HCT116 (cell line): ENCODE data around the gene IL17B. TPM values are rescaled to one million over a fixed set of nuclear protein-coding genes. Genes with fewer than 3 reads are reported as not detected.

Experiments
- ATAC-seq: fragments of 200-7000 bp; cut with Tn5 transposase; 2 replicates; pipeline ENCODE4 v1.9.1; 2020; ENCODE audit warnings: mild to moderate bottlenecking, moderate library complexity
- BruUV-seq: library from RNA; stranded (reverse); fragments of 400-500 nt; replicated peaks from 2 replicates; lab custom pipeline; 2021; lab: Mats Ljungman, UMichigan
- CTCF ChIA-PET: fragments of 300-600 bp; sonication (Branson Sonifier 250); formaldehyde crosslinking; loops from one replicate; lab custom pipeline; 2021; ENCODE audit warnings: antibody characterized with exemption; lab: Charles Lee
- POLR2A ChIA-PET: fragments of 300-600, 350-600 bp; sonication (Branson Sonifier 250); formaldehyde crosslinking; loops from one replicate; lab custom pipeline; 2021; ENCODE audit warnings: antibody characterized with exemption; lab: Charles Lee
- RAD21 ChIA-PET, 2 experiments: fragments of 300-600 bp; sonication (Branson Sonifier 250); formaldehyde crosslinking; loops; one replicate each; lab custom pipeline; 2023; ENCODE audit warnings: low total read pairs in 2 of 2; ENCODE audit not compliant: uncharacterized antibody in 2 of 2, unreplicated experiment in 2 of 2, low non-redundant PET in 1 of 2; lab: Charles Lee
- DNase-seq: peaks from one replicate; pipeline ENCODE4 v3.0.0-alpha.2; 2010; ENCODE audit warnings: low read depth, low spot score
- H2AFZ ChIP-seq: fragments of 200-600 bp; shearing (Covaris generic), sonication (generic); 2 replicates; pipeline ENCODE4 v1.6.1; 2017; ENCODE audit warnings: low read depth, mixed run types, mixed read lengths, antibody characterized with exemption, low read length; ENCODE audit not compliant: poor library complexity, severe bottlenecking
- H3K27ac ChIP-seq: 2 replicates; pipeline ENCODE4 v1.5.1; 2012; ENCODE audit warnings: low read depth, low read length
- H3K27me3 ChIP-seq: fragments of 200-600 bp; sonication (generic); 2 replicates; pipeline ENCODE4 v1.6.1; 2016; ENCODE audit warnings: mixed run types, low read length, mixed read lengths; ENCODE audit not compliant: insufficient read depth
- H3K36me3 ChIP-seq, 2 experiments: fragments of 200-500 bp in 1 of 2; fragments of 200-600 bp in 1 of 2; sonication (Bioruptor generic) in 1 of 2; sonication (generic) in 1 of 2; 2 replicates each; pipeline versions ENCODE4 v1.5.1 to v1.6.1; 2014 to 2016; ENCODE audit warnings: low read length in 2 of 2, inconsistent platforms in 1 of 2, mixed read lengths in 1 of 2, mixed run types in 1 of 2; ENCODE audit not compliant: insufficient read depth in 2 of 2, control insufficient read depth in 1 of 2
- H3K4me1 ChIP-seq, 2 experiments: fragments of 200-600 bp in 1 of 2; sonication (generic) in 1 of 2; 2 replicates each; pipeline versions ENCODE4 v1.5.1 to v1.6.1; 2012 to 2017; ENCODE audit warnings: low read length in 2 of 2, inconsistent platforms in 1 of 2, mild to moderate bottlenecking in 1 of 2, mixed read lengths in 1 of 2, mixed run types in 1 of 2, moderate library complexity in 1 of 2; ENCODE audit not compliant: insufficient read depth in 2 of 2, control insufficient read depth in 1 of 2
- H3K4me2 ChIP-seq: fragments of 200-600 bp; sonication (generic); 2 replicates; pipeline ENCODE4 v1.6.1; 2017; ENCODE audit warnings: mixed run types, low read length, mixed read lengths
- H3K4me3 ChIP-seq, 2 experiments: fragments of 200-600 bp in 1 of 2; sonication (generic) in 1 of 2; replicated peaks in 1 of 2; 2 replicates each; pipeline ENCODE4 v1.5.1; 2011 to 2016; ENCODE audit warnings: low read length in 2 of 2, control low read depth in 1 of 2, low read depth in 1 of 2, mild to moderate bottlenecking in 1 of 2, mixed read lengths in 1 of 2, mixed run types in 1 of 2
- H3K79me2 ChIP-seq: fragments of 200-600 bp; sonication (generic); 2 replicates; pipeline ENCODE4 v1.6.1; 2017; ENCODE audit warnings: mild to moderate bottlenecking, mixed run types, low read length, moderate library complexity, mixed read lengths; ENCODE audit not compliant: insufficient read depth
- H3K9ac ChIP-seq: fragments of 200-600 bp; sonication (generic); 2 replicates; pipeline ENCODE4 v1.6.1; 2016; ENCODE audit warnings: low read length, mixed read lengths
- H3K9me2 ChIP-seq: fragments of 200-600 bp; sonication (generic), shearing (Covaris generic); 2 replicates; pipeline ENCODE4 v1.6.1; 2017; ENCODE audit warnings: mixed run types, mild to moderate bottlenecking, moderate library complexity; ENCODE audit not compliant: insufficient read depth
- H3K9me3 ChIP-seq, 2 experiments: fragments of 200-500 bp in 1 of 2; fragments of 200-600 bp in 1 of 2; sonication (Bioruptor generic) in 1 of 2; sonication (generic) in 1 of 2; 2 replicates each; pipeline ENCODE4 v1.6.1; 2014 to 2017; ENCODE audit warnings: low read length in 2 of 2, mixed read lengths in 2 of 2, inconsistent platforms in 1 of 2, low read depth in 1 of 2, mild to moderate bottlenecking in 1 of 2, mixed run types in 1 of 2, moderate library complexity in 1 of 2; ENCODE audit not compliant: control insufficient read depth in 1 of 2, insufficient read depth in 1 of 2
- H4K20me1 ChIP-seq: fragments of 200-600 bp; sonication (generic), shearing (Covaris generic); 2 replicates; pipeline ENCODE4 v1.6.1; 2017; ENCODE audit warnings: mixed run types, mild to moderate bottlenecking, moderate library complexity; ENCODE audit not compliant: insufficient read depth
- CBX3 ChIP-seq: IDR thresholded peaks from 2 replicates; pipeline ENCODE4 v1.6.1; 2012; ENCODE audit warnings: low read depth
- CEBPB ChIP-seq: IDR thresholded peaks from 2 replicates; pipeline ENCODE4 v1.6.1; 2012; ENCODE audit warnings: low read depth
- ELF1 ChIP-seq: IDR thresholded peaks from 2 replicates; pipeline ENCODE4 v1.6.1; 2012; ENCODE audit warnings: low read depth, borderline replicate concordance
- EZH2 ChIP-seq: fragments of 200-600 bp; sonication (generic); IDR thresholded peaks from 2 replicates; pipeline ENCODE4 v1.6.1; 2017; ENCODE audit warnings: antibody characterized with exemption, mixed run types
- EZH2phosphoT487 ChIP-seq: fragments of 200-600 bp; IDR thresholded peaks from 2 replicates; pipeline ENCODE4 v1.6.1; 2018; ENCODE audit warnings: antibody characterized with exemption, borderline replicate concordance
- FOSL1 ChIP-seq: IDR thresholded peaks from 2 replicates; pipeline ENCODE4 v1.6.1; 2012; ENCODE audit warnings: low read depth
- JUND ChIP-seq: IDR thresholded peaks from 2 replicates; pipeline ENCODE4 v1.6.1; 2012
- POLR2AphosphoS5 ChIP-seq: IDR thresholded peaks from 2 replicates; pipeline ENCODE4 v1.6.1; 2011; ENCODE audit warnings: mild to moderate bottlenecking, low read depth, low read length, moderate library complexity
- RAD21 ChIP-seq: IDR thresholded peaks from 2 replicates; pipeline ENCODE4 v1.6.1; 2012; ENCODE audit warnings: low read depth, mild to moderate bottlenecking
- SRF ChIP-seq: IDR thresholded peaks from 2 replicates; pipeline ENCODE4 v1.6.1; 2012; ENCODE audit warnings: low read depth
- ZFX ChIP-seq: fragments of 450-650 bp; IDR thresholded peaks from 2 replicates; pipeline ENCODE4 v1.6.1; 2017
- ZNF274 ChIP-seq: fragments of 200-500 bp; sonication (Bioruptor generic); IDR thresholded peaks from 2 replicates; pipeline ENCODE4 v1.6.1; 2014; ENCODE audit warnings: mild to moderate bottlenecking, low read depth, low read length, inconsistent platforms
- intact Hi-C: fragments of 100-400 bp; cut with micrococcal nuclease; formaldehyde crosslinking; loops from 2 replicates; pipeline ENCODE4 v1.10.0; 2022
- total RNA-seq: library from RNA; stranded (reverse); gene quantifications from one replicate; pipeline ENCODE4 v1.2.1, GENCODE V29; 2021; ENCODE audit not compliant: unreplicated experiment
- TF ChIP-seq, protein P1 (sequence below): IDR thresholded peaks from 2 replicates; pipeline ENCODE4 v1.6.1; 2012

The IL17B gene
- total RNA-seq, 1 experiment from 2014 or later = 0.81 TPM

DNA sequence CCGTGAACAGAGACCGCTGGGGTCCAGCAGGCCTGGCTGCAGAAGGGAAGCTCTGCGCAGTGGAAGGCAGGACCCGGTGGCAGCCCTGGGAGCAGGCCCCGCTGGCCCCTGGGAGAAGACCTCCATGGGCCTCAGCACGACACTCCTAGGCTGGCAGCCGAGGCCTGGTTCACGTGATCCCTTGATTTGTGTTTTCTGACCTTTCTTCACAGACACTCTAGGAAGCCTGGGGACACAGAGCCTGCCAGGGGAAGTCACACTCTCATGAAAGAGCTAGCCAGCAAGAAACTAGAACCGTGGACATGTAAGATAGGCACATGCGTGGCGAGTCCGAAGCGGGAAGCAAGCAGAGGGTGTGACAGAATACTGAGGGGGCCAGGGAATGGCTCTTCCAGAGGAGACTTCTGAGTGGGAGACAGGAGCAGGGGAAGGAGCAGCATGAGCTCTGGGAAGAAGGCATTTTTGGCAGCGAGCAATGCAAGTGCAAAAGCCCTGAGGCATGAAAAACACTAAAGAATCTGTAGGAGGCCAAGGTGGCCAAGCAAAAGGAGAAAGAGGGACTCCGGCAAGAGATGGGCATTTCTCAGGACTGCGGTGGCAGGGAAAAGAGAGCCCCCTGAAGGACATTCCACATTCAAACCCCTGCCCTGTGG lies 26.6 kb upstream of the IL17B start:
- Histone ChIP-seq H3K4me1 (no peaks in the 10 kb centered on the region), H3K27ac (no peak overlapping the region), H4K20me1 (no peaks in the 10 kb centered on the region), H3K4me3 (no peak overlapping the region), H2AFZ (no peak overlapping the region), H3K9ac (no peak overlapping the region), H3K4me2 (no peak overlapping the region), H3K27me3 (no peaks in the 10 kb centered on the region), H3K79me2 (no peaks in the 10 kb centered on the region), H3K9me2 (no peaks in the 10 kb centered on the region), H3K9me3 (no peaks in the 10 kb centered on the region), H3K36me3 (no peaks in the 10 kb centered on the region)
- CTCF ChIA-PET = no interaction called here
- no TSS peak for BruUV-seq
- no peak for DNase-seq
- no peak for ATAC-seq
- RAD21 ChIA-PET = no interaction called here
- TF ChIP-seq CBX3 (no peak), EZH2 (no peak), JUND (no peak), SRF (no peak), ELF1 (no peak), FOSL1 (no peak), ZNF274 (no peak), POLR2AphosphoS5 (no peak), EZH2phosphoT487 (no peak), RAD21 (no peak), ZFX (no peak), CEBPB (no peak)
- TF ChIP-seq, protein P1, sequence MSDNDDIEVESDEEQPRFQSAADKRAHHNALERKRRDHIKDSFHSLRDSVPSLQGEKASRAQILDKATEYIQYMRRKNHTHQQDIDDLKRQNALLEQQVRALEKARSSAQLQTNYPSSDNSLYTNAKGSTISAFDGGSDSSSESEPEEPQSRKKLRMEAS = no peak
- POLR2A ChIA-PET = no interaction called here
- intact Hi-C loops = no loop called here
